ENCODE measurements around the gene MESD.
A peak's percentile ranks its signal among the peaks of the same experiment; 100 is the strongest.

Gene MESD

DNA sequence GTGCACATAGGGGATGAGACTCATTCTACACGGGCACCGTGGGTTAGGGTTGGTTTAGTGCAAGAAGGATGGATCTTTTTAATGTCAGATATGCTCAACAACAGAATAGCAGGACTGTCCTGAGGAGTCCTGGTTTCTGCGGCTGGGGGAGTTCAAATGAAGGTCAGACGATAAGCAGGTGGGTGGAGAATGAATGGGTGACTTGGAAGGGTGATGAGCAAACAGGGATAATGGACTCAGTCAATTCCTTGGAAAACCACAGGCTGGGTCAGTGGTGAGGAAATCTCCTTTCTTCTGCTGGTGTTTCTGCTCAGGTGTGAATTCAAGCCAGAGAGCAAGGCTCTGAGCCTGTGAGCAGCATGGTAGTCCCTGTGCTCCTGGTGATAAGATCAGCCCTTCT, 59.9 kb downstream of the MESD start:
- no peak for TF ChIP-seq CTCF (conservative IDR thresholded peaks at IDR 0.05; ENCODE audit: low read length)
- no peak overlapping the region for H3K4me3 ChIP-seq (ENCODE audit: low read length)
- DNase-seq (ENCODE audit: low read depth) = no peak

- no peak for TF ChIP-seq CTCF (conservative IDR thresholded peaks at IDR 0.05; ENCODE audit: low read length)
- no peak overlapping the region for H3K4me3 ChIP-seq (ENCODE audit: low read length)
- DNase-seq (ENCODE audit: low read depth) = peak; percentile 84
Measured at GRCh38 chr15:80929225-80929624, 60.4 kb downstream of the MESD start.

DNA sequence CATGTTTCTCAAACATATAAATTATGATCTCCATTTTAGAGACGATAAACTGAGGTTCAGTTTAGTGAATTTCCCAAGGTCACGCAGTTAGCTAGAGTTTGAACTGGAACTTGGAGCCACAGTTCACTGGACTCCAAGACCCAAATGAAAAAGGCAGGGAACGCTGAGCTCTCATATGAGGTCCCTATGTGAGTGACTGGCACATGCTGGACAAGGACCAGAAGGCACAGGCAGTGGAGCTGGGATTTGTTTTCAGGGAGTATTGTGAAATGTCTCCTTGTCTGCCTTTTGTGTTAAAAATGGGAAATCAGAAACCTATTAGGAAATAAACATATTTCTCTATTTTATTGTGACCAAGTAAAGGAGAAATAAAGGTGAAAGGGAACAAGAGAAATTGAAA, 63.5 kb downstream of the MESD start:
- no peak for DNase-seq (ENCODE audit: low read depth)
- no peak for TF ChIP-seq CTCF (conservative IDR thresholded peaks at IDR 0.05; ENCODE audit: low read length)
- no peak overlapping the region for H3K4me3 ChIP-seq (ENCODE audit: low read length)

DNA sequence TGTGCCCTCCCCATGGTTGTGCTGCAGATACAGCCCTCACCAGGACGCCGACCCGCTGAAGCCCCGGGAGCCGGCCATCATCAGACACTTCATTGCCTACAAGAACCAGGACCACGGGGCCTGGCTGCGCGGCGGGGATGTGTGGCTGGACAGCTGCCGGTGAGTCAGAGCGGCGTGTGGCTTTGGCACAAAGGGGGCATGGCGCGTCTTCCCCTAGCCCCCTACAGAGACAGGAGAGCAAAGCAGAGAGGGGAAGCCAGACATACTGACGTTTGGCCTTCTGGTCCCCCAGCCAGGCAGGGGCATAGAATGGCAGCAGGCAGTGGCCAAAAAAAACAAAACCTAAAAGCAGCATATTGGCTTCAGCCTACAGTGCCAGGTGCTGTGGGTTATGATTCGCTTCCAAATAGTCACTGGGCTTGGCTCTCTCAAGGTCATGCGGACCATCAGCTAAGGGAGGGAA, 64.0 kb downstream of the MESD start:
- DNase-seq (ENCODE audit: low read depth) = no peak
- no peak for TF ChIP-seq CTCF (conservative IDR thresholded peaks at IDR 0.05; ENCODE audit: low read length)
- H3K4me3 ChIP-seq (ENCODE audit: low read length) = no peak overlapping the region

DNA sequence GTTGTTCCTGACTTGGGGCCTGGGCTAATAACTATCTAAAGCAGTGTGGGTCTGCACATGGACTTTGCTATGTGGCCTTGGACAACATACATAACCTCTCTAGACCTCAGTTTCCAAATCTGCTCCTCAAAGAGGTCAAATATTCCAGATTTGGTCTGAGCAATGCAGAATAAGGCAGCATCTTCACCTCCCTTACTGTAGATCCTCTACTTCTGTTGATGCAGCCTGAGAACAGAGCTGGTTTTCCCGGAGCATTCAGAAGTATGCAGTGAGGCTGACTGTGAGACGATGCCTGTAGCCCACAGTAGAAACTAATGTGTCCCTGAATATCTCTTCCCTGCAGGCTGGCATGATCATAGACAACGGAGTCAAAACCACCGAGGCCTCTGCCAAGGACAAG, 65.3 kb downstream of the MESD start:
- no peak overlapping the region for H3K4me3 ChIP-seq (ENCODE audit: low read length)
- TF ChIP-seq CTCF (conservative IDR thresholded peaks at IDR 0.05; ENCODE audit: low read length) = no peak
- no peak for DNase-seq (ENCODE audit: low read depth)

DNA sequence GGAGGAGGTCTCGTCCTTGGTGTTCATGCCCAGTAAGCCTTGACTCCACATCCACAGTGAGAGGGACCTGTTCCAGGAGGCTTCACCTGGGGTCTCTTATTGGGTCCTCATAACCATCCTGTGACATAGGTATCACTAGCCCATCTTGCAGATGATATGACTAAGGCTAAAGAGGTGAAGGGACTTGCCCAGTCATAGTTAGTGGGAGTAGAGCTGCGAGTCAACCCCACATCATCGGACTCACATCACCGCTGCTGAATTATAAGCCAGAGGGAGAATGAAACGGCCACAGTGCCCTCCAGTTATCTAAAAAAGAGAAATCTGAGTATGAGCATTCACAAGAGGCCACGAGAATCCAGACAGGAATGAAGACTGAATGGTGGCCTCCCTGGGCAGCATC, 66.0 kb downstream of the MESD start:
- no peak for TF ChIP-seq CTCF (conservative IDR thresholded peaks at IDR 0.05; ENCODE audit: low read length)
- DNase-seq (ENCODE audit: low read depth) = no peak
- no peak overlapping the region for H3K4me3 ChIP-seq (ENCODE audit: low read length)

DNA sequence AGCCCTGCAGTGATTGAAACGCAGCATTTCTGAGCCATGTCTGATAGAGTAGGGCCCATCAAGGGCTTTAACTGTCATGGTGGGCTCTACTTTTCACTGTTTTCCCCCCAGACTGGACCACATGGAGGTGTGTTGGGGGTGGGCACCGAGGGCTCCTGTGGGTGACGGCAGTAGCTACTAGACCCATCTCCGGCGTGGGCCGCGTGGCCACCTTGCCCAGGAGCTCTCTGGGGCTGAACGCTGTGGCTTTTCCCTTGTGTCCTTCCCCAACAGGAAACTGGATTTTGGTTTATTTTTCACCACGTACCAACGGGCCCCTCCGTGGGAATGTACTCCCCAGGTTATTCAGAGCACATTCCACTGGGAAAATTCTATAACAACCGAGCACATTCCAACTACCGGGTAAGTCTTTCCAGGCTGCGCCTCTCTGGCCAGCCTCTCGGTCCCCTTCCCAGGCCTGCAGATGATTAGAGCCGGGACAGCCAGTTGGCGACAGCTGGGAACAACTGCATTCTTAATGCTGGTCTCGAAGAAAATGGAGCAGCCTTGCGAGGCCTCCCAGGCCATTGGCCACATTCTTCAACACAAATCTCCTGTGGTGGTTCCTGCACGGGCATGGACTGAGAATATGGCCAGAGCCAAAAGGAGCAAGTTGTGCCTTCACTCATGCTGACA, 67.7 kb downstream of the MESD start:
- no peak overlapping the region for H3K4me3 ChIP-seq (ENCODE audit: low read length)
- no peak for DNase-seq (ENCODE audit: low read depth)
- TF ChIP-seq CTCF (conservative IDR thresholded peaks at IDR 0.05; ENCODE audit: low read length) = no peak

Measured in AG10803 (cell line).